ENCODE data around the gene TEDC1. TPM values are rescaled to one million over a fixed set of nuclear protein-coding genes. Genes with fewer than 3 reads are reported as not detected.

TEDC1 gene
- total RNA-seq, 1 donor from 2014 or later = 15.4 TPM

DNA sequence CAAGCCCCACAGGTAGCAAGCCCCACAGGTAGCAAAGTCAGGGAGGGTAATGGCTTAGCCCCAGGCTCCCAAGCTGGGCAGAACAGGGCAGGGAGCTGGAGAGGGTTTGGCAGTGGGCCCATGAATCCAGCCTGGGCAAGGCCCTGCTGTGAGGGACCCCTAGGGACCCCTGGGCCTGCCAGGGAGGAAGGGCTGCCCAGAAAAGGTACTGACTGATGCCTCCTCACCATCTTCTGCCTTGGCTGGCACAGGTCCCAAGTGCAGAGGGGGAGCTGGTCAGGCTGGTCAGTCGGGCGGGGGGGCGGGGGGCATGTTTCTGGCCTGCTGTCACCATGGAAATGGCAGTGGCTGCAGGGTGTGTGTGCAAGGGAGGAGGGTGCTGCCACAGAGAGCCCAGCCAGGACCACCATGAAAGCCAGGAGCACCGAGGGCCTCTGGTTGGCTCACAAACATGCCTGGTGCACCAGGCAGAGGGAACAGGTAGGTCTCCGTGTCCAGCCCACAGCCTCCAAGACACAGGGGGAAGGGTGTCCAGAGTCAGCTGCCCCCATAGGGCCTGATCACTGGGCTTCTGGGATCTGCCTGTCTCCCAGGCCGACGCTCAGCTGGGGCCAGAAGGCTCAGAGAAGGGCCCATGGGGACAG, 17.9 kb upstream of the TEDC1 start:
- peak; percentile 20 for DNase-seq (ENCODE audit: low spot score)

DNA sequence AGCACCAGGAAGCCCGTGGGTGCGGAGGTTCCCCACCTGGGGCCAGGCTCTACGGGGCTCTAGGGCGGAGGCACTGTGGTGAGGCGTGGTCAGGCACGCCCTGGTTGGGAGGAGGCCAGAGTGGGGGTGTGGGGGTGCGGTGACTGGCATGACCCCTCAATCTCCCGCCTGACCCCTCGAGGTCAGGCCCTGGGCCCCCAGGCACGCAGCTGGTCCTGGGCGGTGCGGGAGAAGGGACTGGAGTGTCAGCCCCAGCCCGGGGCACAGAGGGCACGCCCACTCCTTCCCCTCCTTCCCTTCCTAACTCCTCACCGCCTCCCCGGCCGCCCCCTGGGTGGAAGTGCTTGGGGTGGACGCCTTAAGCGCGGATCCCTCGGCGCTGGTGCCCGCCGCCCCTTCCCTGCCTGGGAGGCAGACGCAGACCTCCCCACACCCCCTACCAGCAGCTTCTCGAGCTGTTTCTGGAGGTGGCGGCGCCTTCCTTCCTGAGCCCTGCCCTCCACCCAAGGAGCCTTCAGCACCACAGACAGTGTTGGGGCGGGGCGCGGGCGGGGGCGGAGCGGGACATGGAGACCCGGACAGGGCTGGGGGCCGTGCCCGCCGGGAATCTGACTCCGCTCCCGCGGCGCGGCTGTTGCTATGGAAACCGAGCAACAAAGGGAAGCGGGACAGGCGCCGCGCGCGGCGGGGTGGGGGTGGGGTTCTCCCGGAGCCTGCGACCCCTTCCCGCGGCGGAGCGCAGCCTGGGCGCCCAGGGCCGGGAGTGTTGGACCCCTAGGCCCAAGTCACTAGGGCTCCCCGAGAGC, 17.2 kb upstream of the TEDC1 start:
- DNase-seq (ENCODE audit: low spot score) = peak; percentile 95

DNA sequence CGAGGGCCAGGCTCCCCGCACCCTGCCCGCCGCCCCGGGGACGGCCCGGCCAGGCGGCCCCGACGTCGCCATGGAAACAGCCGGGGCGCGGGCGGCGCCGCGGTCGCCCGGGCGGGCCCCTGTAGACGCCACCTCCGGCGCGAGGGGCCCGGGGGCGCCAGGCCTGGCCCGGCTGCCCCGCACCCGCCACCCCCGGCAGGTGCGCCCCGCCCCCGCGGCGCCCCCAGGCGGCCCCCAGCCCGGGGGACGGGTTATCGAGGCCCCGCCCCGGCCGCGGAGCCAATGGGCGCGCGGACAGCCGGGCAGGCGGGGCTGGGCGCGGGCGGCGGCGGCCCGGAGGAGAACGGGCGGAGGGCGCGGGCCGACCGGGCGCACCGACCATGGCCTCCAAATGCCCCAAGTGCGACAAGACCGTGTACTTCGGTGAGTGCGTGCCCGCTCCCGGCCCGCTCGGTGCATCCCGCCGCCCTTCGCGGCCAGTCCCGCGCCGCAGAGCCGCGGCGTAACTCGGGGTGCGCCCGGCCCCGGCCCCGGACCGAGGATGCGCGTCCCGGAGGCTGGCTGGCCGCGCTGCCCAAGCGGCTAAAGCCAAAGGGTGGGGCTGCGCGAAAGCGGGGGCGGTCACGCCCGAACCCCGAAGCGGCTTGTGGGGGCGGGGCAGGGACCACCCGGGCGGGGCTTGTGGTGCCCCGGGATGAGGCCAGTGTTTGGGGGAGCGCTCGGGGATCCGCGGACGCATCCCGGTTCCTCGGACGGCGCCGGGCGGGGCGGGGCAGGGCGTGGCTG, 16.4 kb upstream of the TEDC1 start, which contains the start of gene CRIP2:
Gene CRIP2, plus strand, starts transcription at position 339 of the 786 bp plus-strand sequence. Its CDS starts 42 bp downstream, at position 381.
- no peak for DNase-seq (ENCODE audit: low spot score)

DNA sequence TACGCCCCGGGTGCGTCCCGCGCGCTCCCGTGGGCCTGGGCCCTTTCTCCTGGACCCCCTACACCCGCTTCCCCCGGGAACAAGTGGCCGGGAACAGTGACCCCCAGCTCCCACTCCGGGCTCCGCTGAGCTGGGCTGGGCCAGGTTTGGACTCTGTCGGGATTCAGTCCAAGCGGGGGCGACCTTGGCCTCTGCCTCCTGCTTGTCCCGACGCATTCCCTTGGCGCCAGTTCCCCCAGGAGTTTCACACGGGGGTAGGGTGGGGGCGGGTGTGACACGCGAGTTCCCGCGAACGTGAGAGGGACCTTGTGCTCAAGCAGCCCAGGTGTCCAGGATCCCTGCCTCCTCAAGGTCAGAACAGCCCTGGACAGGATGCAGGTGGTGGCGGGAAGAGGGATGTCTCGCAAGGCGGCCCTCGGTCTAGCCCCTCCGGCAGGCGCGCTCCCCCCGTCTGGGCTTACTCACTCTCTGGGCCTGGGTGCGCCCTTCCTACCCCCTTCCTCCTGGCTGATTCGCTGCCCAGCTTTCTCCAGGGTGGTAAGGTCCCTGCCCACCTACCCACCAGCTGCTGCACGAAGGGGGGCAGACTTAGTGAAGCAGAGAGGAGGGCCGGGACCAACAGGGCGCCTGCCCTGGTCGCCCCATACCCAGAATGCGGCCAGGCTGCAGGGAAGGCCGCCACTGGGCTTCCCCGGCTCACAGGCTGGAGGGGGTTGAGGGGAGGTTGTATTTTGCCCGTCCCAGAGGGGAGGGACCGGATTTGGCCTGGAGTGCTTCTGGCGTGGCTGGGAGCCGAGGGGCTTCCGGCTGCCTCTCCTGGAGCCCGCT, 15.6 kb upstream of the TEDC1 start:
- no peak for DNase-seq (ENCODE audit: low spot score)

DNA sequence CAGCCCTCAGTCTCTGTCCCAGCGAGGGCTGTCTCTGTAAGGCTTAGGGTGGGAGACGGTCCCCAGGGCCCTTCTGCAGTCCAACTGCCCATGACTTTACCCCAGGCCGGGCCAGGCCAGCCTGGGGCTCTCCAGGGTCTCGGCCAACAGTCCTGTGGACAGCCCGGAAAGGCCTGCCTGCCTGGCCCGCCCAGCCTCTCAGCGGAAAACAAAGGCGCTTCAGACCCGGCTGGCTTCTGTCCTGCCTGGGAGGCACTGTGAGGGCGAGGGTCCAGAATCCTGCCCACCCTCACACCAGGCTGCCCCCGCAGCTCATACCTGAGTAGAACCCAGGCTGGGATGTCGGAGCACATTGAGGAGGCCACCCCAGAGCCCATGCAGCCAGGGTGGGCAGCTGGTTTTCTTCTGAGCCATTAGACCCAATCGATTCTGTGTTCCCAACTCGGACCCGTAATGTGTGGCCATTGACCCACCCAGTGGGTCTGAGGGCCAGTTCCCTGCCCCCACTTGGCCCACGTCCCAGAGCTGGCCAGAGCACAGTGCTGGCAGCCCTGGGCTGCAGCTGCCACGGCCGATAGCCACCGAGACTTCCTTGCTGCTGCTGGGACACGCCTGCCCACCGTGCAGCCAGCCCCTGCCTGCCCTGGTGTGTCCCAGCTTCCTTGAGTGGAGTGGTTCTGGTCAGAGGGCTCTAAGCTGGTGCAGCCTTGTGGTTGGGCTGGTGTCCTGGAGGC, 14.8 kb upstream of the TEDC1 start:
- DNase-seq (ENCODE audit: low spot score) = no peak

DNA sequence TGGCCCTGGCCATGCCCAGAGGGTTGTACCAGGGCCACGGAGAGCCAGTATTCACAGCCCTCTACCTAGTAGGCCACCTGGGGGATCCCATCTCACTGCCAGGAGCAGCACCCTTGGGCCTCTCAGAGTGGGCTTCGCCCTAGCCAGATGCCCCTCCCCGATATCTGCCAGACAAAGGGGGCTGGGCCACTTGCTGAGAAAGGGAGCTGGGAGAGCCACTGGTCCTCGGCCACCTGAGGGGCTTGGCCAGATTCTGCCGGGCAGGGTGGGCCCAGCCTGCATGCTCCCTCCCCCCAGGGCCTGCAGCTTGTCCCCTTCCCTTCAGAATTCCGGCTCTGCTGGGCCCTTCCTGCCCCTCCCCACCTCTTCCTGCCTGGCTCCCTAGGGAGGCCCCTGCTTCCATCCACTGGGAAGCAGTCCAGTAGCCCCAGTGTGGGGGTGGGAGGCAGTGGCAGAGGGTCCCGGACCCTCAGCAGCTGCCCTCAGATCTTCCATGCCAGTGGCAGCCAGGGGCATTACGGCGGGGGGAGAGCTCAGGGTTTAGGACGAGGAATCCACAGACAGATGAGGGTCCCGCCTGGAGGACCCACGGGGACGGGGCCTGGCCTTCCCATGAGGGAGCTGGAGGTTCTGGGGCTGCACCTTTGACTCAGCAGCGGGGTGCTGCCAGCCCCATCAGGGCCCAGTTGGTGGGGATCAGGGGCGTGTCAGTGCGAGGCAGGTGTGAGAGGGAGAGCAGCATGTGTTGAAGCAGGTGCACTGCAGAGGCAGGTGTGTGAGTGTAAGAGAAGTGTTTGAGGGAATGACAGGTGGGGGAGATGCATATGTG, 14.0 kb upstream of the TEDC1 start:
- no peak for DNase-seq (ENCODE audit: low spot score)

DNA sequence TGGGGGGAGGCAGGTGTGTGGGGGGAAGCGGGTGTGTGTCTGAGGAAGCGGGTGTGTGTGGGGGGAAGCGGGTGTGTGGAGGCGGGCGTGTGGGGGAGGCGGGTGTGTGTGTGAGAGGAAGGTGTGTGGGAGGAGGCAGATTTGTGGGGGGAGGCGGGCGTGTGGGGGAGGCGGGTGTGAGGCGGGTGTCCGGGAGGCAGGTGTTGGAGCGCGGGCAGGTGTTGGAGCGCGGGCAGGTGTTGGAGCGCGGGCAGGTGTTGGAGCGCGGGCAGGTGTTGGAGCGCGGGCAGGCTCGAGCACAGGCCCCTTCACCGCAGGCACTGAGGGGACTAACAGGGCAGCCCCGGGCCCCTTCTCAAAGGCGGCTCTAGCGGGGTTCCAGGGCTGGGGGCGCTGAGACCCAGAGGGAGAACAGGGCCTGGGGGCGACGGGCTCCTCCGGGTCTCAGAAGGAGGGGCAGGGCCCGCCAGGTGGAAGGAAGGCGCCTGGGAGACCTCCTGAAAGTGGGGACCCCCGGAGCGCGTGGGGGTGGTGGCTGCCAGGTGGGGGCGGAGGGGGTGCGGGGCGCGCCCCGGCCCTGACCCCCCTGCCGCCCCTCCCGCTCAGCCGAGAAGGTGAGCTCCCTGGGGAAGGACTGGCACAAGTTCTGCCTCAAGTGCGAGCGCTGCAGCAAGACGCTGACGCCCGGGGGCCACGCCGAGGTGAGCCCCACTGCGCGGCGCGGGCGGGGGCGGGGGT, 13.2 kb upstream of the TEDC1 start:
- no peak for DNase-seq (ENCODE audit: low spot score)

DNA sequence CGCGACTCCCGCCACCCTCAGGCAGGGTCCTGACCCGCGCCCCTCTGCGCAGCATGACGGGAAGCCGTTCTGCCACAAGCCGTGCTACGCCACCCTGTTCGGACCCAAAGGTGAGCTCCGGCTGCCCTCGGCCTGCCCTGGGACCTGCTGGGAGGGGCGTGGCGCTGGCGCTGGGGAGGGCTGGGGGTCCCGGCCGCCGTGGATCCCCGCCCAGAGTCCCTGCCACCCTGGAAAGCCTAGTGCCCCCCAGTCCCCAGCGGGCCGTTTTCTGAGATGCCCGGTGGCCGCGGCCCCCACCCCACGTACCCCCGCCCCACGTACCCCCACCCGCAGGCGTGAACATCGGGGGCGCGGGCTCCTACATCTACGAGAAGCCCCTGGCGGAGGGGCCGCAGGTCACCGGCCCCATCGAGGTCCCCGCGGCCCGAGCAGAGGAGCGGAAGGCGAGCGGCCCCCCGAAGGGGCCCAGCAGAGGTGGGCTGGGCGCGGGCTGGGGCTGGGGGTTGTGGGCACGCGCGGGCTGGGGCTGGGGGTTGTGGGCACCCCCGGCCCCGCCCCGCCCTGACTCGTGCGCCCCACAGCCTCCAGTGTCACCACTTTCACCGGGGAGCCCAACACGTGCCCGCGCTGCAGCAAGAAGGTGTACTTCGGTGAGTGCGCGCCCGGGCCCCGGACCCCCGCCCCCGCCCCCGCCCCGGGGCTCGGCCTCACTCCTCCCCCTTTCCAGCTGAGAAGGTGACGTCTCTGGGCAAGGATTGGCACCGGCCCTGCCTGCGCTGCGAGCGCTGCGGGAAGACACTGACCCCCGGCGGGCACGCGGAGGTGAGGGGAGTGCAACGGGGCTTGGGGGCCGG, 12.4 kb upstream of the TEDC1 start:
- DNase-seq (ENCODE audit: low spot score) = no peak

DNA sequence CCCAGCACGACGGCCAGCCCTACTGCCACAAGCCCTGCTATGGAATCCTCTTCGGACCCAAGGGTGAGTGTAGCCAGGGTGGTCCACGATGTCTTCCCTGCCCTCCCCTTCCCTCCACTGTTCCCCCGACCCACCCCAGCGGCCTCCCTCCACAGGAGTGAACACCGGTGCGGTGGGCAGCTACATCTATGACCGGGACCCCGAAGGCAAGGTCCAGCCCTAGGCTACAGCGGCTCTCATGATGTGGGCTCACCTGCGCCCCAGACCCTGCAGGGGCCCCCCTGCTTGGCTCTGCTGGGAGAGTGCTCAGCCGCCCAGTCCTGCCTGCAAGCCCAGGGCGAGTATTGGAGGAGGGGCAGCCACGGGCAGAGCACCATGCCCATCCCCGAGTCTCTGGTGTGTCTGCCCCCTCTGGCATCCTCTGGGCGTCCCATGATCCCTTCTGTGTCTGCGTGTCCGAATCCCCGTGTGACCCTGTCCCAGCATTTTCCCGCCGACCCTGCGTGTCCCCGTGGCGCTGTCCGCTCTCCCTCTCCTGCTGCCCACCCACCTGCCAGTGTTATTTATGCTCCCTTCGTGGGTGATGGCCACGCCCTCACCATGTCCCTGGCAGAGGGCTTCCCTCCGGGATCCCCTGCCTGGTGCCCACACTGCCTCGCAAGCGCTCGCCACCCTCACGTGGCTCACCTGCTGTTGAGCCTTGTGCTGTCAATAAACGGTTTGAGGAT, 11.5 kb upstream of the TEDC1 start:
- DNase-seq (ENCODE audit: low spot score) = no peak

DNA sequence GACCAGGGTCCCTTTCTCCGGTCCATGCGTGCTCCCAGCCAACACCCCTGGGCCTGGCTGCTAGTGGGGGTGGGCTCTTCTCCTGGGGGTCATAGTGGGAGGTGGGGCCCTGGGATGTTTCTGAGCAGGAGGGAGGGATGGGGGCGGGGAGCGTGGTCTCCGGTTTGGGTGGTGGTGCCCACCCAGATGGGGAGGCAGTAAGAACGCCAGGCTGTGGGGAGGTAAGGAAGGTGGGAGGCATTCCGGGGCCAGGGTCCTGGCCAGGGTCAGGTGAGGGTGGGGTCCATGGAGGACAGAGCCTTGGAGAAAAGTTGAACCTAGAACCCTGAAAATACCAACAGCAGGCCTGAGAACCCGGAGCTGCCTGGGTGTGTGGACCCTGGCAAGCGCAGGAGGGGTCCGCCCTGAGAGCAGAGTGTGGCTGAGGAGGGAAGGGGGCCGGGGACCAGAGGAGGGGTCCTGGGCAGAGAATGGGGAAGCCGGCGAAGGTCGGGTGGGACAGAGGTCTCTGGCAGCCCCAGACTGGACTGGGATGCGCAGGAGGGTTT, 10.8 kb upstream of the TEDC1 start:
- no peak for DNase-seq (ENCODE audit: low spot score)

DNA sequence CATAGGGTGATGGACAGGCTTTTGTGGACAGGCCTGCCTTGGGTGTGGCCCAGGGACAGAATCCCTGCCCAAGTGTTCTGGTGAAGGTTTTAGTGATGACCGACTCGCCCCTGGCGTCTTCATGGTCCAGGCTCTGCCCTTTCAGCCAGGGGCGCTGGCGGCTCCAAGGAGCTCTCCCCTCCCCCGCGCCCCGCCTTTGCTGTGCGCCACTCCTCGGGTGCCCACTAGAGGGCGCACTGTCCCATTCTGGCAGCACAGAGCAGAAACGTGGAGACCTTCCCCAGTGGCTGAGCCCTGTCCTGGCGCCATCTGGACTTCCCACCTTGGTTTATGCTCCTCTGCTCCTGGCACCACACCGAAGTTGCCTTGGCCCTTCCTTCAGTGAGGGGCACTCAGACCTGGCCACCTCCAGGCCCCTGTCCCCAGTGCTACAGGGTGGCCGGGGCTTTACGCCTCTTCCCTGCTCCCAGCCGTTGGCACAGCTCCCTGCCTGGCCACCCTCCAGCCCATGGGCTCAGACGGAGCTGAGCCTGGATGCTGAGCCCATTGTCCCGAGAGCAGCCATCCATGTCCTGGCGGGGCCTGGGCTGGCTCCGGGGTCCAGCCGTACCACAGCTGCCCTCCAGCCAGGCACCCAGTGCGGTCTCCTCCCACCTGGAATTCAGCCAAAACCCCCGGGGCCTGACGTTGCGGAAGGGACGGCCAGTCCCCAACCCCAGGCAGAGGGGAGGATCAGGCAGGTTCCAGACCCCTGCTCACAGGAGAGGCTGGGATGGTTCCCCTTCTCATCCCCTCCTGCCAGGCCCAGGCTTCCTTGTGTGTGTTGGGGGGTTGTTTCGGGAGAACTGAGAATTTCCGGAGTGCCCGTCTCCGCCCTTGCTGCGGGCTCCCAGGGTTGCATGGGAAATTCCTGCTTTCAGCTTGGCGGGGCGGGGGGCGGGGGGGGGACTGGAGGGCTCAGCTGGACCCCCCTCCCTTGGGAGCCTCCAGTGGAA, 9.9 kb upstream of the TEDC1 start:
- peak; percentile 93 for DNase-seq (ENCODE audit: low spot score)

DNA sequence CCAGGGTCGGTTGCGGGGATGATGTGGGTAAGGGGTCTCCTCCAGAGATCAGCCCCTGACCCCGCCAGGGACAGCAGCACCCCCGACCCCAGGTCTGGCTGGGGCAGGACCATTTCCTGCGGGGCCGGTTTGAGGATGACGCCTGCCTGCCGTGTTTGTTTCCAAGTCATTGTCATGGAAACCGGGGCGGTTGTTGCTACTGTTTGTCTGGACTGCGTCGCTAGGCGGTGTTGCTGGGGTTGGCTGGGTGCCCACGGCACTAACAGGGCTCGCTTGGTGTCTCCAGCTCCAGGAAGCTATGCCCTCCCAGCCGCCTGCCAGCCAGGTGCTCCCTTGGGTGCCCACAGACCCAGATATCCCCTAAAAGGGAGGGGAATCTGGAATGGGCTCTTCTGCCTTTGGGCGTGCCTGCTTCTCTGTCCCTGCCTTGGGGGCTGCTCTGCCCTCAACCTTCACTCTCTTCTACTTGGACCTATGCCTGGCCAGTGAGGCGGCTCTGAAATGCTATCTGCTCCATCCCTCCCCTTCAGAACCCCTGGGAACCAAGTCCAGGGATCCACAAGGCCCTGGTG, 9.1 kb upstream of the TEDC1 start:
- DNase-seq (ENCODE audit: low spot score) = peak; percentile 98

DNA sequence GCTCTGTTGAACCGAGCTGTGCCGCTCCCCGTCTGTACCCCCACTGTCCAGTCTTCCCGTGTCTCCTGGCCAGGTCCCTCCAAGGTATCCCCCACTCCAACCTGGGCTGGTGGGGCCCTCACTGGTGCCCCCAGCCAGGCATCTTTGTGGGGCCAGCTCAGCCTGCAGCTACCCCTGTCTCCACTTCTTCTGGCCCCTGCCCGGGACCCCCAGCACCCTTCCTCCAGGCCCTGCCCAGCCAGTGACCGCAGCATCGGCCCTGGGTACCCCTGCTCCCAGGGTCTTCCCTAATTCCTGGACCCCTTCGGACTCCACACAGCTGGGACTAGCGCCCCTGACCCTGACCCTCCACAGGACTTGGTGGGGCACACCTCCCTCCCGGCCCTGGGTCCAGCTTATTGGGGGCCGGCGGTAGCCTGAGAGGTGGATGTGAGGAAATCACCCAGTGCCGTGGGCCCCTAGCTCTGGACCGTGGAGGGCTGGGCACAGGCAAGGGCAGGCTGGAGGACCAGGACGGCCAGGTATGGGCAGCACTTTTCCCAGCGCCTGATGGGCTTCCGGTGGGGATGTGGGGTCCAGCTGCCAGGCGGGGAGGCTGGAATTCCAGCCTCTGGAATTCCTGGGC, 8.4 kb upstream of the TEDC1 start:
- DNase-seq (ENCODE audit: low spot score) = no peak

DNA sequence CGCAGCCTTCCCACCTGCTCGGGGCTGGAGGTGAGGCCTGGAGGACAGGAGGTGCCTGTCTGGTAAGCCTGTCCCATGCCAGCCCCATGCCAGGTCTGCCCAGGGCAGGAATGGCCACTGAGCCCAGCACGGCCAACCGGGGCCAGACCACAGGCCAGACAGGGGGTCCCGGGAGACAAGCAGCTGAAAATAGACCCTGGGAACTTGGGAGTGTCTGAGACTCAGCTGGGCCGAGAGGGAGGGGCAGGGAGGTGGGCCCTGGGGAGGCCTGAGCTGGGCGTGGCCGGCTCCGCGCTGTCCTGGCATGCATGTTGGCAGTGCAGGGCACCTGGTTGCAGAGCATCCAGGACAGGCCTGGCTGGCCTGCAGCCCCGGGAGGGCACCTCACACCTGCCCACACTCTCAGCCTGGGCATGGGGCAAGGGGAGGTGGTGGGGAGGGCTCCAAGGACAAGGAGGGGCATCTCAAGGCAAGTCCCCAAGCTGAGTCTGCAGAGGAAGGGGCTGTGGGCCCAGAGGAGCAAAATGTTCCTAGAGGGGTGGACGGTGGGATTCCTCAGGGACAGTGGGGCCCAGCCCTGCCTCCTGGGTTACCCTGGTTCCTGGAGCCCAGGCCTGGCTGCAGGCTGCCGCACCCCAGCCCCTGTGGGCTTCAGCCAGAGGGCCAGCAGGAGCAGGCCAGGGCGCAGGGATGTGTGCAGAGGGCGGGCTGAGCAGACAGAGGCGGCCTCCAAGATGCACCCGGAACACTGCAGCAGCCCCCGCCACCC, 7.6 kb upstream of the TEDC1 start:
- DNase-seq (ENCODE audit: low spot score) = no peak

Data from umbilical cord (tissue), 2 donors.